Skin epidermis (tissue), 12 donors: ENCODE results near the gene HMOX1.
"Not testable (repeated sequence)": the region's sequence is repeated elsewhere in the genome, so short reads cannot be mapped to it uniquely, and the experiment has no call there.

ENCODE experiments used
- H3K27ac ChIP-seq, 21 experiments: fragments of 200-600 bp; sonication (generic) in 11 of 21; one replicate each; pipeline ENCODE4 v1.5.0; 2020; ENCODE audit warnings: mild to moderate bottlenecking in 3 of 21, inconsistent platforms in 2 of 21, moderate library complexity in 2 of 21
- H3K4me3 ChIP-seq, 7 experiments: fragments of 200-600 bp; sonication (generic) in 2 of 7; one replicate each; pipeline ENCODE4 v1.5.0; 2020; ENCODE audit warnings: inconsistent platforms in 2 of 7, mild to moderate bottlenecking in 2 of 7, moderate library complexity in 1 of 7

Gene HMOX1

GRCh38 chr22:35424081-35424480 is 43.2 kb downstream of the HMOX1 start:
- H3K4me3 ChIP-seq = no peak overlapping the region
- no peak overlapping the region for H3K27ac ChIP-seq

GRCh38 chr22:35424761-35425160 is 43.9 kb downstream of the HMOX1 start:
- H3K27ac ChIP-seq = no peak overlapping the region
- H3K4me3 ChIP-seq = no peak overlapping the region

GRCh38 chr22:35425546-35425945 is 44.6 kb downstream of the HMOX1 start:
- no peak overlapping the region for H3K27ac ChIP-seq
- H3K4me3 ChIP-seq = no peak overlapping the region

- H3K27ac ChIP-seq = no peak overlapping the region
- no peak overlapping the region for H3K4me3 ChIP-seq
Measured at GRCh38 chr22:35425971-35426800, 45.3 kb downstream of the HMOX1 start.

GRCh38 chr22:35426801-35427140 is 45.9 kb downstream of the HMOX1 start:
- H3K27ac ChIP-seq = no peak overlapping the region
- no peak overlapping the region for H3K4me3 ChIP-seq

GRCh38 chr22:35430897-35431322 is 50.0 kb downstream of the HMOX1 start:
- H3K4me3 ChIP-seq = no peak overlapping the region
- peak overlapping the region in 12 of 21 experiments; percentile 13 to 72 (median 44) for H3K27ac ChIP-seq

- H3K27ac ChIP-seq = peak overlapping the region in 12 of 21 experiments; percentile 13 to 72 (median 44)
Measured at GRCh38 chr22:35431483-35432227, 50.8 kb downstream of the HMOX1 start.

GRCh38 chr22:35432228-35432905 is 51.5 kb downstream of the HMOX1 start:
- Histone ChIP-seq H3K27ac (peak overlapping the region in 1 of 21 experiments; percentile 13), H3K4me3 (no peak overlapping the region)

More at GRCh38 chr22:35431483-35432227, 50.8 kb downstream of the HMOX1 start:
- no peak overlapping the region for H3K4me3 ChIP-seq

- H3K4me3 ChIP-seq = no peak overlapping the region
Measured at GRCh38 chr22:35434061-35434710, 53.3 kb downstream of the HMOX1 start.

GRCh38 chr22:35435201-35435740 is 54.4 kb downstream of the HMOX1 start:
- no peak overlapping the region for H3K27ac ChIP-seq
- no peak overlapping the region for H3K4me3 ChIP-seq

More at GRCh38 chr22:35434061-35434710, 53.3 kb downstream of the HMOX1 start:
- H3K27ac ChIP-seq = no peak overlapping the region

GRCh38 chr22:35436421-35436820 is 55.5 kb downstream of the HMOX1 start:
- H3K4me3 ChIP-seq = no peak overlapping the region
- H3K27ac ChIP-seq = no peak overlapping the region

GRCh38 chr22:35437049-35437448 is 56.2 kb downstream of the HMOX1 start:
- no peak overlapping the region for H3K27ac ChIP-seq
- H3K4me3 ChIP-seq = no peak overlapping the region

GRCh38 chr22:35438673-35439364 is 57.9 kb downstream of the HMOX1 start:
- not testable (repeated sequence) for H3K27ac ChIP-seq, H3K4me3 ChIP-seq

GRCh38 chr22:35439365-35439717 is 58.4 kb downstream of the HMOX1 start:
- no peak overlapping the region for H3K27ac ChIP-seq
- H3K4me3 ChIP-seq = no peak overlapping the region

- no peak overlapping the region for H3K27ac ChIP-seq
- H3K4me3 ChIP-seq = no peak overlapping the region
Measured at GRCh38 chr22:35440129-35440528, 59.2 kb downstream of the HMOX1 start.

- Histone ChIP-seq H3K27ac (no peak overlapping the region), H3K4me3 (no peak overlapping the region)
Measured at GRCh38 chr22:35441489-35442100, 60.7 kb downstream of the HMOX1 start.

GRCh38 chr22:35442471-35442870 is 61.6 kb downstream of the HMOX1 start:
- no peak overlapping the region for H3K27ac ChIP-seq
- no peak overlapping the region for H3K4me3 ChIP-seq

GRCh38 chr22:35443338-35443737 is 62.4 kb downstream of the HMOX1 start:
- H3K4me3 ChIP-seq = no peak overlapping the region
- H3K27ac ChIP-seq = no peak overlapping the region
